Measurements from ENCODE around the gene U2AF1L4. TPM values are rescaled to one million over a fixed set of nuclear protein-coding genes. Genes with fewer than 3 reads are reported as not detected.

U2AF1L4 gene
- 2.9 and 7.8 TPM in 2 replicates for total RNA-seq

GRCh38 chr19:35745328-35746086 is at the start of gene U2AF1L4, which contains the start of gene PSENEN:
TSS of gene U2AF1L4 (minus strand) at chr19:35745418. CDS start at chr19:35745391, 27 bp downstream.
TSS of gene PSENEN (plus strand) at chr19:35745651. CDS start at chr19:35745931, 280 bp downstream.
- DNase-seq: peak; percentile 100

- DNase-seq: no peak
Measured at GRCh38 chr19:35793381-35794165, 48.4 kb upstream of the U2AF1L4 start.

DNA sequence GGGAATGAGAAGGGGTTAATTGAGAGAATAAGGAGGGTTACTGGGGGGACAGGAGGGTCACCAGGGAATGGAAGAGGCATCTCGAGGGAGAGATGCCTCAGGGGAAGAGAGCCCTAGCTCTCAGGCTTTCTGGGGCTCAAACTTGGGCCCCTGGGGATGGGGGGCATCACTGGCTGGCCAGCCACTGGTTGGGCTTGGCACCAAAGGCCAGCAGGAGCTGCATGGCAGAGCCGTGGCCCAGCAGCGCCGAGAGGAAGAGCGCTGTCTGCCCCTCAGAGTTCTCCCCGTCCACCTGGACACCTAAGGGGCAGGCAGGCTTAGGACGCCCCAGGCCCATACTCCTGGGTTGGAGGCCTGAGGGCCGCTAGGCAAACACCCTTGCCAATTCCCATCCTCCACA is 47.7 kb upstream of the U2AF1L4 start:
- DNase-seq: no peak

GRCh38 chr19:35792312-35792711 is 47.1 kb upstream of the U2AF1L4 start:
- no peak for DNase-seq

GRCh38 chr19:35791814-35792279 is 46.6 kb upstream of the U2AF1L4 start:
- DNase-seq: no peak

DNA sequence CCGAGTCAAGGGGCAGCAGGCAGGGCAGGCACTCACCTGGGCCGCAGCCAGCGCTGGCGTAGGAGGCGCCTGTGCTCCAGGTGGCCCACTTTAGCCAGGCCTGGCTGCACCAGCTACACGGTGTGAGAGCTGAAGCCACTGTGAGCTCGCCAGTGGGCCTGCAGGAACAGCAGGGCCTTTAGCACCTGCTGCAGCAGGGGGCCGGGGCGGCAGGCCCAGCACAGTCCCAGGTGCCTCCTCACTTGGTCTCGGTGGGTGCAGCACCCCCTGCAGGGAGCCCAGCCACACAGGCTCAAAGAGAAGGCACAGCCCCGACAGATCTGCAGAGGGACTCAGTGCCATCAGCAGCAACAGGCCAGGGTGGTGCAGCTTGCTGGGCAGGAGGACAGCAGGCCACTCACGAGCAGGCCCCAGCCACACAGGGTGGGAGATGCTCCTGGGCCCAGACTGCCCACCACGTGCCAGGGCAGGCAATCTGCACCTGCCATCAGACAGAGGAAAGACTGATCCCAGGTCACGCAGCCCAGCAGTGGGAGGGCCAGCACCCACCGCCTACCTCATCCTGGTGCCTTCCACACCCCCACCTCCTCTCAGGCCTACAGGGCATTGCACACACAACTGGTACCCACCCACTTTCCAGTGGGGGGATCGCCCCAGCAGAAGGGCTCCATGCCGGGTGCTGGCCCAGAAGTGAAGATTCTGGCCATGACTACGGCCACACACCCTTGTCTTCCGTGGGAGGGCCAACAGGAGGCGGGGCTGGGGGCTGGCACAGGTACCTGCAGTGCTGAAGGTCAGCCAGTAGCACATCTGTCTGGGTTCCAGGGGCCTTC is 46.0 kb upstream of the U2AF1L4 start:
- peak; percentile 7 for DNase-seq

DNA sequence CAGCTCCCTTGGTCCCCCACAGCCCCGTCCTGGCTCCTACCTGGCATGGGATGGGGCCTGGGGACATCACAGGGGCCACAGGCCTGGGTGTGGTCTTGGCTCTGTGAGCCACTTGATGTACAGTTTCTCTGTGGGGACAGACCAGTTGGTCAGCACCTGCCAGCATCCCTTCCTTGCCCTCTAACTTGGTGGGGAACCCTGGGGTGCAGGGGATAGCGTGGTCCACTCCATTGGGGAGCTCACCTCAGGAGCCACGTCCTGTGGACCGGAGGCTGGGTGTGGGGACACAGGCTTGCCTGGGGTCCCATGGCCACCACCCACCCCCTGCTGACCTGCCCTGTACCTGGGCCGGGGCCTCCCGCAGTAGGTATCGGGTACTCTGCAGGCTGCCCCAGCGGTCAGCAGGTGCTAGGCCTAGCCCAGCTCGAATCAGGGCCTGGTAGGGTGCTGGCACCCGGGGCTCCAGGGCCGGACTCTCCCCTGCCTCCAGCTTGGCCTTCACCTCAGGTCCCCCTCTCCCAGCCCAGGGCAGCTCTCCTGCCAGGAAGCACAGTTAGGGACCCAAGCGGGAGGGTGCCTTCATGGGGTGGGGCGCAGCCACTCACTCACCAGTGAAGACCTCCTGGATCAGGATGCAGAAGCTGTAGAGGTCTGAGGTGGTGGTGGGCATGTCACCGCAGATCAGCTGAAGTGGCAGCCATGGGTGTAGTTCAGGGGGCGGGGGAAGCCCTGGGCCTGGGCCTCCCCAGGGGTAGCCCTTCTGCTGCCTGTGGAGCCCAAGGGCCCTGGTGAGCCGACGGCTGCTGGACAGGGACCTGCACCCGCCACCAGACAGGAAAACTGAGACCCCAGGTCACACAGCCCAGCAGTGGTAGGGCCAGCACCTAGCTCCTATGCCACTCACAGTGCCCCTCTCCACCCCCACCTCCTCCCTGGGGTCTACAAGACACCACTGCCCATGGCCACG is 45.0 kb upstream of the U2AF1L4 start:
- no peak for DNase-seq

GRCh38 chr19:35789195-35789977 is 44.2 kb upstream of the U2AF1L4 start:
- no peak for DNase-seq

DNA sequence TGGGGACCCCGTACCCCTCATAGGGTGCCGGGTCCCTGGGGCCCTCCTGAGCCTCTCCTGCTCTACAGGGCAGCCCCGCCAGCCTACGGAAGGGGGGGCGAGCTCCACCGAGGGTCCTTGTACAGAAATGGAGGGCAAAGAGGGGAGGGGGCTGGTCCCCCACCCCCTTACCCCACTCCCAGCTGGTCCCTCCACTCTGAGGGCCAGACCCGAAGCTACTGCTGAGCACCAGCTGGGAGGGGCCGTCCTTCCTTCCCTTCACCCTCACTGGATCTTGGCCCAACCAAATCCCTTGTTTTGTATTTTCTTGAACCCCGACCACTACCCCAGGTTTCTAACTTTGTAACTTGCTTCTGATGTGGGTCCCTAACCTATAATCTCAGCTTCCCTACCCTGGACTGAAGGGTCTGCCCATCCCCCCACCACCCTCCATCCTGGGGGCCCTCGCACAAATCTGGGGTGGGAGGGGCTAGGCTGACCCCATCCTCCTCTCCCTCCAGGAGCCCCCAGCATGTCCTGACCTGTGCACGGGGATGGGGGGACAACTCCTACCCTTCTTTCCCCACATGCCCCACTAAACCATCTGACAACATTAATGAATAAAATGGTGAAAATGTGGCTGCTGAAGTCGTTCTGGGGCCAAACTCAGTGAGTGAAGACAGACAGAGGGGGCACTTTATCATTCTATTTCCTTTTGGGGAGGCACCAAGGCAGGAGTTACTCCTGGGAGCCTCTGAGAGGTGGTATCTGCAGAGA is 43.2 kb upstream of the U2AF1L4 start:
- DNase-seq: no peak

DNA sequence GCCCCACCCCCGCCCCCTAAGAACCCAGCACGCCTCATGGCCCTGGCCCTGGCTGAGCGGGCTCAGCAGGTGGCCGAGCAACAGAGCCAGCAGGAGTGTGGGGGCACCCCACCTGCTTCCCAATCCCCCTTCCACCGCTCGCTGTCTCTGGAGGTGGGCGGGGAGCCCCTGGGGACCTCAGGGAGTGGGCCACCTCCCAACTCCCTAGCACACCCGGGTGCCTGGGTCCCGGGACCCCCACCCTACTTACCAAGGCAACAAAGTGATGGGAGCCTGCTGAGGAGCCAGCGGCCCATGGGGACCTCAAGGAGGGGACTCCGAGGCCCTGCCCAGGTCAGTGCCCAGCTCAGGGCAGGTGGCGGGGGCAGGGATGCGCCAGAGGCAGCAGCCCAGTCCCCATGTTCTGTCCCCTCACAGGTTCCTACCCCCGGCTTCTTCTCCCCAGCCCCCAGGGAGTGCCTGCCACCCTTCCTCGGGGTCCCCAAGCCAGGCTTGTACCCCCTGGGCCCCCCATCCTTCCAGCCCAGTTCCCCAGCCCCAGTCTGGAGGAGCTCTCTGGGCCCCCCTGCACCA is 42.1 kb upstream of the U2AF1L4 start:
- no peak for DNase-seq

GRCh38 chr19:35786299-35787160 is 41.3 kb upstream of the U2AF1L4 start:
- no peak for DNase-seq

- no peak for DNase-seq
Measured at GRCh38 chr19:35785339-35785627, 40.1 kb upstream of the U2AF1L4 start.

- DNase-seq: no peak
Measured at GRCh38 chr19:35784503-35785338, 39.5 kb upstream of the U2AF1L4 start.

GRCh38 chr19:35783469-35784434 is 38.5 kb upstream of the U2AF1L4 start:
- DNase-seq: no peak

- DNase-seq: no peak
Measured at GRCh38 chr19:35782589-35782988, 37.4 kb upstream of the U2AF1L4 start.

GRCh38 chr19:35781650-35782049 is 36.4 kb upstream of the U2AF1L4 start:
- DNase-seq: no peak

DNA sequence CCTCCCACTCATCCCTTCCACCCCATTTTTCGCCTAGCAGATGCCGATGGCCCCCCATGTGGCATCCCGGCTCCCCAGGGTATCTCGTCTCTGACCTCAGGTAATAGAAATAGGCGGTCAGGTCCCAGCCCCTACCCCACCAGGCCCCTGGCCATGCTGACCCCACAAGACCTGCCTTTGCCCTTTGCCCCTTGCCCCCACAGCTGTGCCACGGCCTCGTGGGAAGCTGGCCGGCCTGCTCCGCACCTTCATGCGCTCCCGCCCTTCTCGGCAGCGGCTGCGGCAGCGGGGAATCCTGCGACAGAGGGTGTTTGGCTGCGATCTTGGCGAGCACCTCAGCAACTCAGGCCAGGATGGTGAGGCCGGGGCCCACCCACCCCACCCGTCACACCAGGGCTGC is 35.5 kb upstream of the U2AF1L4 start:
- no peak for DNase-seq
